ENCODE measurements around the gene CAPZB. TPM values are rescaled to one million over a fixed set of nuclear protein-coding genes. Genes with fewer than 3 reads are reported as not detected.
"Not testable (repeated sequence)": the region's sequence is repeated elsewhere in the genome, so short reads cannot be mapped to it uniquely, and the experiment has no call there.

The CAPZB gene
- total RNA-seq, 3 donors from 2014 or later (not counting 1 experiment from before 2014, with no cell fraction given) = 369 to 393 (median 375) TPM

GRCh38 chr1:19504796-19505692, 19.7 kb upstream of the CAPZB start:
- Histone ChIP-seq H3K4me3 (ENCODE audit: low read length) (no peak overlapping the region), H3K27me3 (ENCODE audit: control insufficient read depth, insufficient read depth, low read length) (no peaks in the 10 kb centered on the region), H3K36me3 (ENCODE audit: control insufficient read depth, insufficient read depth, low read length) (no peaks in the 10 kb centered on the region), H3K4me1 (ENCODE audit: control insufficient read depth, insufficient read depth, low read length) (peaks cover 29% of the 10 kb centered on the region), H3K27ac (ENCODE audit: low read length) (peak overlapping the region; percentile 28), H3K9me3 (ENCODE audit: control insufficient read depth, insufficient read depth, low read length) (no peaks in the 10 kb centered on the region)
- Mint-ChIP-seq H3K36me3 (no peaks in the 10 kb centered on the region), H3K4me1 (peaks cover 27 to 28% of the 10 kb centered on the region in 2 donors), H3K9me3 (no peaks in the 10 kb centered on the region), H3K27ac (peak overlapping the region in 1 of 2 donors; percentile 7), H3K4me3 (peak overlapping the region; percentile 31), H3K27me3 (ENCODE audit: low read depth in 2 of 2) (no peaks in the 10 kb centered on the region)
- ATAC-seq = no peak
- DNase-seq = no peak
- WGBS (ENCODE audit: insufficient coverage) = 72% methylated on average over 6 of the region's 6 CpGs
- intact Hi-C loops (cut with micrococcal nuclease) = no loop called here
- TF ChIP-seq CTCF (IDR thresholded peaks at IDR 0.05) = no peak

- H3K27ac Mint-ChIP-seq; H3K36me3 Mint-ChIP-seq; intact Hi-C loops (cut with micrococcal nuclease); H3K9me3 Mint-ChIP-seq; H3K27me3 ChIP-seq (ENCODE audit: control insufficient read depth, insufficient read depth, low read length); H3K4me3 ChIP-seq (ENCODE audit: low read length); H3K36me3 ChIP-seq (ENCODE audit: control insufficient read depth, insufficient read depth, low read length); H3K27ac ChIP-seq (ENCODE audit: low read length); H3K27me3 Mint-ChIP-seq (ENCODE audit: low read depth in 2 of 2); ATAC-seq; H3K9me3 ChIP-seq (ENCODE audit: control insufficient read depth, insufficient read depth, low read length); DNase-seq; H3K4me3 Mint-ChIP-seq: not testable (repeated sequence)
- WGBS (ENCODE audit: insufficient coverage) = 83% methylated on average over 6 of the region's 6 CpGs
- peaks cover 12% of the 10 kb centered on the region for H3K4me1 ChIP-seq (ENCODE audit: control insufficient read depth, insufficient read depth, low read length)
- H3K4me1 Mint-ChIP-seq = peaks cover 14 to 15% of the 10 kb centered on the region in 2 donors
Measured at GRCh38 chr1:19502284-19502683, 16.9 kb upstream of the CAPZB start.

- H3K27me3 Mint-ChIP-seq (ENCODE audit: low read depth in 2 of 2); H3K36me3 Mint-ChIP-seq: not testable (repeated sequence)
- WGBS (ENCODE audit: insufficient coverage) = 89% methylated on average over 2 of the region's 2 CpGs
Measured at GRCh38 chr1:19499887-19500286, 14.5 kb upstream of the CAPZB start.

GRCh38 chr1:19497443-19497842, 12.1 kb upstream of the CAPZB start:
- H3K36me3 Mint-ChIP-seq; H3K4me3 ChIP-seq (ENCODE audit: low read length); H3K36me3 ChIP-seq (ENCODE audit: control insufficient read depth, insufficient read depth, low read length); H3K4me3 Mint-ChIP-seq; H3K27me3 ChIP-seq (ENCODE audit: control insufficient read depth, insufficient read depth, low read length); H3K27ac ChIP-seq (ENCODE audit: low read length); H3K4me1 Mint-ChIP-seq; H3K4me1 ChIP-seq (ENCODE audit: control insufficient read depth, insufficient read depth, low read length); H3K9me3 ChIP-seq (ENCODE audit: control insufficient read depth, insufficient read depth, low read length); H3K27ac Mint-ChIP-seq; H3K9me3 Mint-ChIP-seq; ATAC-seq; DNase-seq; intact Hi-C loops (cut with micrococcal nuclease); H3K27me3 Mint-ChIP-seq (ENCODE audit: low read depth in 2 of 2): not testable (repeated sequence)
- 92% methylated on average over 4 of the region's 4 CpGs for WGBS (ENCODE audit: insufficient coverage)

More at GRCh38 chr1:19499887-19500286, 14.5 kb upstream of the CAPZB start:
- DNase-seq; H3K4me3 Mint-ChIP-seq; H3K4me1 ChIP-seq (ENCODE audit: control insufficient read depth, insufficient read depth, low read length); H3K9me3 ChIP-seq (ENCODE audit: control insufficient read depth, insufficient read depth, low read length); H3K27me3 ChIP-seq (ENCODE audit: control insufficient read depth, insufficient read depth, low read length); H3K36me3 ChIP-seq (ENCODE audit: control insufficient read depth, insufficient read depth, low read length); H3K9me3 Mint-ChIP-seq; H3K4me1 Mint-ChIP-seq; H3K4me3 ChIP-seq (ENCODE audit: low read length); ATAC-seq; H3K27ac Mint-ChIP-seq; intact Hi-C loops (cut with micrococcal nuclease); H3K27ac ChIP-seq (ENCODE audit: low read length): not testable (repeated sequence)

GRCh38 chr1:19496527-19496874, 11.2 kb upstream of the CAPZB start:
- ATAC-seq = no peak
- H3K4me1 Mint-ChIP-seq = peaks cover 9 to 13% of the 10 kb centered on the region in 2 donors
- H3K9me3 ChIP-seq (ENCODE audit: control insufficient read depth, insufficient read depth, low read length) = no peaks in the 10 kb centered on the region
- H3K27me3 ChIP-seq (ENCODE audit: control insufficient read depth, insufficient read depth, low read length) = no peaks in the 10 kb centered on the region
- no peak overlapping the region for H3K4me3 ChIP-seq (ENCODE audit: low read length)
- intact Hi-C loops (cut with micrococcal nuclease) = no loop called here
- no peak for TF ChIP-seq CTCF (IDR thresholded peaks at IDR 0.05)
- no peak overlapping the region for H3K27ac ChIP-seq (ENCODE audit: low read length)
- no peaks in the 10 kb centered on the region for H3K9me3 Mint-ChIP-seq
- no peak overlapping the region for H3K27ac Mint-ChIP-seq
- WGBS (ENCODE audit: insufficient coverage) = 100% methylated on average over 1 of the region's 1 CpG
- no peaks in the 10 kb centered on the region for H3K36me3 Mint-ChIP-seq
- peaks cover 0 to 3% of the 10 kb centered on the region in 2 donors for H3K27me3 Mint-ChIP-seq (ENCODE audit: low read depth in 2 of 2)
- H3K36me3 ChIP-seq (ENCODE audit: control insufficient read depth, insufficient read depth, low read length) = no peaks in the 10 kb centered on the region
- no peaks in the 10 kb centered on the region for H3K4me1 ChIP-seq (ENCODE audit: control insufficient read depth, insufficient read depth, low read length)
- no peak for DNase-seq
- H3K4me3 Mint-ChIP-seq = no peak overlapping the region
